Loucy (cell line): ENCODE data around the gene MTMR4.

Experiments used
- EZH2phosphoT487 ChIP-seq: fragments of 200-600 bp; IDR thresholded peaks from 2 replicates; pipeline ENCODE4 v1.6.1; 2018; ENCODE audit warnings: antibody characterized with exemption, mild to moderate bottlenecking, moderate library complexity, borderline replicate concordance
- TF ChIP-seq, protein P1 (sequence below): fragments of 200-600 bp; sonication (generic); conservative IDR thresholded peaks from 2 replicates; pipeline ENCODE4 v1.5.1; 2014; ENCODE audit warnings: mild to moderate bottlenecking, antibody characterized with exemption, low read length

DNA sequence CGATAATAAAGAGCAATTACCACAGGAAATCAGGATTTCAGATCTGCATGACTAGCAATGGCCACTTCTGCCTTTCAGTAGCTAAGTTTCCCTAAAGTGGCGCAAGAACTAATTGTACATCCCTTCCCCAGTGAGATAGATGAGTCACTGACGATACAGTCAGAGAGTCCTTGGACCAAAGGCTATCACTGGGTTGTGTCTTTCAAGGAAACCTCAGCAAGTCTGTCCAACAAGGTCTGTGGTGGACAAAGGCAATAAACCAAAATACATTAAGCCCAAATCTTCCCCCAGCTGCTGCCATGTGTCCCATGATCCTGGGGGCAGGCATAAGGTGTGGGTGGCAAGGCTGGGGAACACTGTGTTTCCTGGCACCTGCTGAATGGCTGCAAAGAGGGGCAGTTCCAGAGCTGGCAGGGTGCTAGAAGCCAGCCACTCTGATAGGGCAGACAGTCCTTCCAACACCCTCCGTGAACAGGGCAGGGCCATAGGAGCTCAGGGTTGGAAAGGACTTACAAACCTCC lies 20.5 kb upstream of the MTMR4 start:
- TF ChIP-seq, protein P1, sequence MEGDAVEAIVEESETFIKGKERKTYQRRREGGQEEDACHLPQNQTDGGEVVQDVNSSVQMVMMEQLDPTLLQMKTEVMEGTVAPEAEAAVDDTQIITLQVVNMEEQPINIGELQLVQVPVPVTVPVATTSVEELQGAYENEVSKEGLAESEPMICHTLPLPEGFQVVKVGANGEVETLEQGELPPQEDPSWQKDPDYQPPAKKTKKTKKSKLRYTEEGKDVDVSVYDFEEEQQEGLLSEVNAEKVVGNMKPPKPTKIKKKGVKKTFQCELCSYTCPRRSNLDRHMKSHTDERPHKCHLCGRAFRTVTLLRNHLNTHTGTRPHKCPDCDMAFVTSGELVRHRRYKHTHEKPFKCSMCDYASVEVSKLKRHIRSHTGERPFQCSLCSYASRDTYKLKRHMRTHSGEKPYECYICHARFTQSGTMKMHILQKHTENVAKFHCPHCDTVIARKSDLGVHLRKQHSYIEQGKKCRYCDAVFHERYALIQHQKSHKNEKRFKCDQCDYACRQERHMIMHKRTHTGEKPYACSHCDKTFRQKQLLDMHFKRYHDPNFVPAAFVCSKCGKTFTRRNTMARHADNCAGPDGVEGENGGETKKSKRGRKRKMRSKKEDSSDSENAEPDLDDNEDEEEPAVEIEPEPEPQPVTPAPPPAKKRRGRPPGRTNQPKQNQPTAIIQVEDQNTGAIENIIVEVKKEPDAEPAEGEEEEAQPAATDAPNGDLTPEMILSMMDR: no peak
- TF ChIP-seq EZH2phosphoT487: no peak
